Calu3 (cell line): Measurements from ENCODE around the gene MMS22L. TPM values are rescaled to one million over a fixed set of nuclear protein-coding genes. Genes with fewer than 3 reads are reported as not detected.

Experiments
- BruUV-seq: library from RNA; stranded (reverse); fragments of 400-500 nt; replicated peaks from 2 replicates; lab custom pipeline; 2021; lab: Mats Ljungman, UMichigan
- CTCF ChIA-PET: fragments of 300-600 bp; sonication (Branson Sonifier 250); formaldehyde crosslinking; loops from one replicate; lab custom pipeline; 2022; ENCODE audit warnings: antibody characterized with exemption; lab: Charles Lee
- DNase-seq: peaks from one replicate; pipeline ENCODE4 v3.0.0; 2022
- H3K27ac Mint-ChIP-seq: one replicate; pipeline ENCODE4 v1.8.0; 2022; ENCODE audit warnings: mixed read lengths; ENCODE audit not compliant: unreplicated experiment
- H3K27me3 Mint-ChIP-seq: one replicate; pipeline ENCODE4 v1.8.0; 2022; ENCODE audit warnings: mixed read lengths; ENCODE audit not compliant: unreplicated experiment
- H3K36me3 Mint-ChIP-seq: one replicate; pipeline ENCODE4 v1.8.0; 2022; ENCODE audit warnings: mild to moderate bottlenecking, moderate library complexity, mixed read lengths; ENCODE audit not compliant: insufficient read depth, unreplicated experiment
- H3K4me1 Mint-ChIP-seq: one replicate; pipeline ENCODE4 v1.8.0; 2022; ENCODE audit warnings: mild to moderate bottlenecking, low read depth, mixed read lengths; ENCODE audit not compliant: unreplicated experiment
- H3K4me3 Mint-ChIP-seq: one replicate; pipeline ENCODE4 v1.8.0; 2022; ENCODE audit warnings: mild to moderate bottlenecking, low read depth, moderate library complexity, mixed read lengths; ENCODE audit not compliant: unreplicated experiment
- H3K9me3 Mint-ChIP-seq: one replicate; pipeline ENCODE4 v1.8.0; 2022; ENCODE audit warnings: low read depth, mixed read lengths; ENCODE audit not compliant: unreplicated experiment
- intact Hi-C: fragments of 100-400 bp; cut with micrococcal nuclease; formaldehyde crosslinking; loops from one replicate; pipeline ENCODE4 v1.10.0; 2022; ENCODE audit not compliant: unreplicated experiment
- total RNA-seq: library from RNA; stranded (reverse); gene quantifications from 2 replicates; pipeline ENCODE4 v1.2.3, GENCODE V29; 2022
- TF ChIP-seq, protein P1 (sequence below): fragments of 200-600 bp; IDR thresholded peaks from one replicate; pipeline ENCODE4 v1.8.0; 2022; ENCODE audit warnings: antibody characterized with exemption; ENCODE audit not compliant: unreplicated experiment

The MMS22L gene
- total RNA-seq, 1 experiment from 2014 or later = 26.0 TPM

DNA sequence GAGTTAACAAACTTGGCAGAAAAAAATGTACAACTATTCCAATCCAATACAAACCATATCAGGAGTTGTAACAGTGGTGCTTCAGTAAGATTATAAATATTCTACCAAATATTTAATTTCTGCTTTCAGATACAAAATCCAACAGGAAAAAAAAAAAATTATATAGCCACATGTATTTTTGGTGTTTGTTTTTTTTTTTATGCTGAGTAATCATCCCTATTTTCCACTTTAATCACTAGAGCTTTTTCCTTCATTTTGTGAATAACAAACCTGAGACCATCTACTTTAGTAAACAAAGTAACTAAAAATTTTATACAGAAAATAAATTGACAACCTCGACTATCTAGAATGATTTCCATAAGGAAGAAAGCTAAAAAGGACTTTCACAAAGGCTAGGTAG, 36.2 kb downstream of the MMS22L start:
- H3K27me3 Mint-ChIP-seq = no peaks in the 10 kb centered on the region
- intact Hi-C loops = no loop called here
- no peak for DNase-seq
- no peak overlapping the region for H3K4me3 Mint-ChIP-seq
- no peaks in the 10 kb centered on the region for H3K36me3 Mint-ChIP-seq
- TF ChIP-seq, protein P1, sequence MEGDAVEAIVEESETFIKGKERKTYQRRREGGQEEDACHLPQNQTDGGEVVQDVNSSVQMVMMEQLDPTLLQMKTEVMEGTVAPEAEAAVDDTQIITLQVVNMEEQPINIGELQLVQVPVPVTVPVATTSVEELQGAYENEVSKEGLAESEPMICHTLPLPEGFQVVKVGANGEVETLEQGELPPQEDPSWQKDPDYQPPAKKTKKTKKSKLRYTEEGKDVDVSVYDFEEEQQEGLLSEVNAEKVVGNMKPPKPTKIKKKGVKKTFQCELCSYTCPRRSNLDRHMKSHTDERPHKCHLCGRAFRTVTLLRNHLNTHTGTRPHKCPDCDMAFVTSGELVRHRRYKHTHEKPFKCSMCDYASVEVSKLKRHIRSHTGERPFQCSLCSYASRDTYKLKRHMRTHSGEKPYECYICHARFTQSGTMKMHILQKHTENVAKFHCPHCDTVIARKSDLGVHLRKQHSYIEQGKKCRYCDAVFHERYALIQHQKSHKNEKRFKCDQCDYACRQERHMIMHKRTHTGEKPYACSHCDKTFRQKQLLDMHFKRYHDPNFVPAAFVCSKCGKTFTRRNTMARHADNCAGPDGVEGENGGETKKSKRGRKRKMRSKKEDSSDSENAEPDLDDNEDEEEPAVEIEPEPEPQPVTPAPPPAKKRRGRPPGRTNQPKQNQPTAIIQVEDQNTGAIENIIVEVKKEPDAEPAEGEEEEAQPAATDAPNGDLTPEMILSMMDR = no peak
- BruUV-seq = no TSS peak
- no peaks in the 10 kb centered on the region for H3K9me3 Mint-ChIP-seq
- H3K4me1 Mint-ChIP-seq = no peaks in the 10 kb centered on the region
- CTCF ChIA-PET = interaction anchor here (0.5 kb wide), 1 partner anchor 294 kb away, joined by 3 read pairs; no protein-coding TSS in a partner anchor
- H3K27ac Mint-ChIP-seq = no peak overlapping the region

DNA sequence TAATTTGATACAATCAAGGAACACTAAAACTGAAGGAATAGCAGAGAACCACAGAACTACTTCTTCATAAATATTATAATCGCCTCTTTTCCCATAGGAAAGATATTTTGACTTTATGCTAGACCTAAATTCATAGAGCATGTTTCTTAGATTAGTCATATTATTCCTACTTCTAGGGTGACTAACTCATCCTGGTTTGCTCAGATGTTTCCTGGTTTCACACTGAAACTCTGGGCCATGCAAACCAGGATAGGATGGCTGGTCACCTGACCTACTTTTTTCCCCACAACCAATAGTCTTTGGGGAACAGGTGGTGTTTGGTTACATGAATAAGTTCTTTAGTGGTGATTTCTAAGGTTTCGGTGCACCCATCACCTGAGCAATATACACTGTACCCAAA, 42.8 kb downstream of the MMS22L start:
- CTCF ChIA-PET = no interaction called here
- Mint-ChIP-seq H3K27me3 (no peaks in the 10 kb centered on the region), H3K36me3 (peaks cover 4% of the 10 kb centered on the region), H3K9me3 (no peaks in the 10 kb centered on the region), H3K4me1 (no peaks in the 10 kb centered on the region), H3K27ac (no peak overlapping the region), H3K4me3 (no peak overlapping the region)
- DNase-seq = no peak
- TF ChIP-seq, protein P1 = no peak
- intact Hi-C loops = no loop called here
- BruUV-seq = no TSS peak

DNA sequence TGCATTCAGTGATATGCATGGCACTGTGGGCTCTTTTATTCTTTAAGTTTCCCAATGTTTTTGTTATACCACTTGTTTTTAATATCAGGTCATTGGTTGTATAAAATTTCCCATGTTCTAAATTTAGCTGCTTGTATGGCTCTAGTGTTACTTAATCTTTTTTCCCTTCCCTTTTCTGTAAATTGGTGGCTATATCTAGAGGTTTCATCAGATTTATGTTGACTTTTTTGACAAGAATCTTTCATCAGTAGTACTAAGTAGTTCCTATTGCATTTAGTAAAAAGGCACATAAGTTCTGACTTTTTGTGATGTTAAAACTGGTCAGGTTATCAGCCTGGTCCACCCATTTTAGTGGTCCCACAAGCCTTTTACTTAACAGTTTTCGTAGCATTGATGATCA, 51.1 kb downstream of the MMS22L start:
- BruUV-seq = no TSS peak
- Mint-ChIP-seq H3K9me3 (no peaks in the 10 kb centered on the region), H3K36me3 (peaks cover 8% of the 10 kb centered on the region), H3K4me3 (no peak overlapping the region), H3K27me3 (no peaks in the 10 kb centered on the region), H3K27ac (no peak overlapping the region), H3K4me1 (no peaks in the 10 kb centered on the region)
- TF ChIP-seq, protein P1 = no peak
- intact Hi-C loops = no loop called here
- CTCF ChIA-PET = interaction anchor here (0.6 kb wide), 1 partner anchor 461 kb away, joined by 8 read pairs; no protein-coding TSS in a partner anchor
- DNase-seq = no peak

DNA sequence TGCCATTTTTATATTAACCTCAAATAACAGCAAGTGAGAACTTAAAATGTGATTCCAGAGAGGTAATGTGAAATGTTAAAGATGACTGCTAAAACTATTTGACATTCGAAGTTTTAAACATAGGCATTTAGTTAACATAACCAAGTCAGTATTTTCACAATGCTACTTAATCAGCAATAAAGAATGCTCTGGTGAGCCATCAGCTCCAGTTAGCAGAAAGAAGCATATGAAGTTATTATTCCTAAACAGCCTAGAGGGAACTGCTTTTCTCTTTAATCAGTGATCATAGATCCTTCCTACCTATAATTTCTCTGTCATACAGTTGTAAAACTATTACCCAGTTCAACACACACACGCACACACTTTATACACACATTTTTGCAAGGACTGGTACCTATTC, 60.1 kb downstream of the MMS22L start:
- CTCF ChIA-PET = no interaction called here
- H3K4me3 Mint-ChIP-seq = no peak overlapping the region
- intact Hi-C loops = no loop called here
- TF ChIP-seq, protein P1 = no peak
- no peak overlapping the region for H3K27ac Mint-ChIP-seq
- no peaks in the 10 kb centered on the region for H3K4me1 Mint-ChIP-seq
- H3K36me3 Mint-ChIP-seq = no peaks in the 10 kb centered on the region
- no peaks in the 10 kb centered on the region for H3K9me3 Mint-ChIP-seq
- BruUV-seq = no TSS peak
- DNase-seq = no peak
- no peaks in the 10 kb centered on the region for H3K27me3 Mint-ChIP-seq
